Stimulated activated naive CD8-positive, alpha-beta T cell treated with anti-CD3 and anti-CD28 coated beads, Interleukin-15, Interleukin-2, amounts not matched to agents 100 ng/mL and 50 ng/mL, for 24 hours (primary cell): ENCODE data around the gene NEMP2.
A peak's percentile ranks its signal among the peaks of the same experiment; 100 is the strongest.

Source experiments
- H3K27ac Mint-ChIP-seq: one replicate; pipeline ENCODE4 v1.8.0; 2021; ENCODE audit warnings: mild to moderate bottlenecking, mixed read lengths
- H3K27me3 Mint-ChIP-seq: one replicate; pipeline ENCODE4 v1.8.0; 2021; ENCODE audit warnings: mixed read lengths
- H3K36me3 Mint-ChIP-seq: one replicate; pipeline ENCODE4 v1.8.0; 2021; ENCODE audit warnings: low read depth, mixed read lengths
- H3K4me1 Mint-ChIP-seq: one replicate; pipeline ENCODE4 v1.8.0; 2021; ENCODE audit warnings: low read depth, mixed read lengths
- H3K4me3 Mint-ChIP-seq: one replicate; pipeline ENCODE4 v1.8.0; 2021; ENCODE audit warnings: mild to moderate bottlenecking, mixed read lengths
- H3K9me3 Mint-ChIP-seq: one replicate; pipeline ENCODE4 v1.8.0; 2021; ENCODE audit warnings: mixed read lengths

Gene NEMP2

GRCh38 chr2:190569994-190570755 lies 35.7 kb upstream of the NEMP2 start:
- Mint-ChIP-seq H3K27me3 (no peaks in the 10 kb centered on the region), H3K4me1 (peaks cover 3% of the 10 kb centered on the region), H3K27ac (no peak overlapping the region), H3K4me3 (no peak overlapping the region), H3K36me3 (peaks cover 12% of the 10 kb centered on the region), H3K9me3 (peaks cover 15% of the 10 kb centered on the region)

GRCh38 chr2:190564838-190565237 lies 30.3 kb upstream of the NEMP2 start:
- Mint-ChIP-seq H3K36me3 (peaks cover 12% of the 10 kb centered on the region), H3K4me3 (no peak overlapping the region), H3K27ac (no peak overlapping the region), H3K9me3 (peaks cover 15% of the 10 kb centered on the region), H3K4me1 (peaks cover 16% of the 10 kb centered on the region), H3K27me3 (no peaks in the 10 kb centered on the region)

- no peak overlapping the region for H3K4me3 Mint-ChIP-seq
- peaks cover 15% of the 10 kb centered on the region for H3K9me3 Mint-ChIP-seq
- H3K36me3 Mint-ChIP-seq = peaks cover 12% of the 10 kb centered on the region
- H3K4me1 Mint-ChIP-seq = peaks cover 16% of the 10 kb centered on the region
- no peak overlapping the region for H3K27ac Mint-ChIP-seq
- H3K27me3 Mint-ChIP-seq = no peaks in the 10 kb centered on the region
Measured at GRCh38 chr2:190563646-190564045, 29.1 kb upstream of the NEMP2 start.

- Mint-ChIP-seq H3K9me3 (peaks cover 13% of the 10 kb centered on the region), H3K4me1 (peaks cover 16% of the 10 kb centered on the region), H3K4me3 (no peak overlapping the region), H3K36me3 (peaks cover 10% of the 10 kb centered on the region), H3K27me3 (no peaks in the 10 kb centered on the region), H3K27ac (peak overlapping the region; percentile 59)
Measured at GRCh38 chr2:190563109-190563508, 28.6 kb upstream of the NEMP2 start.

- Mint-ChIP-seq H3K9me3 (peaks cover 6% of the 10 kb centered on the region), H3K4me3 (no peak overlapping the region), H3K4me1 (peaks cover 16% of the 10 kb centered on the region), H3K27me3 (no peaks in the 10 kb centered on the region), H3K36me3 (peaks cover 4% of the 10 kb centered on the region), H3K27ac (no peak overlapping the region)
Measured at GRCh38 chr2:190562121-190562520, 27.6 kb upstream of the NEMP2 start.

- Mint-ChIP-seq H3K27me3 (no peaks in the 10 kb centered on the region), H3K4me3 (no peak overlapping the region), H3K9me3 (no peaks in the 10 kb centered on the region), H3K36me3 (no peaks in the 10 kb centered on the region), H3K27ac (no peak overlapping the region), H3K4me1 (peaks cover 16% of the 10 kb centered on the region)
Measured at GRCh38 chr2:190561094-190561493, 26.6 kb upstream of the NEMP2 start.

- Mint-ChIP-seq H3K27ac (no peak overlapping the region), H3K36me3 (peaks cover 6% of the 10 kb centered on the region), H3K9me3 (peaks cover 7% of the 10 kb centered on the region), H3K4me1 (peaks cover 9% of the 10 kb centered on the region), H3K27me3 (no peaks in the 10 kb centered on the region), H3K4me3 (no peak overlapping the region)
Measured at GRCh38 chr2:190554357-190555006, 20.0 kb upstream of the NEMP2 start.

- Mint-ChIP-seq H3K27me3 (no peaks in the 10 kb centered on the region), H3K4me3 (no peak overlapping the region), H3K27ac (no peak overlapping the region)
Measured at GRCh38 chr2:190553254-190553653, 18.7 kb upstream of the NEMP2 start.

GRCh38 chr2:190551928-190552327 lies 17.4 kb upstream of the NEMP2 start:
- Mint-ChIP-seq H3K27ac (peak overlapping the region; percentile 29), H3K27me3 (no peaks in the 10 kb centered on the region), H3K4me3 (no peak overlapping the region), H3K36me3 (peaks cover 6% of the 10 kb centered on the region), H3K4me1 (peaks cover 13% of the 10 kb centered on the region), H3K9me3 (peaks cover 7% of the 10 kb centered on the region)

More at GRCh38 chr2:190553254-190553653, 18.7 kb upstream of the NEMP2 start:
- H3K4me1 Mint-ChIP-seq = peaks cover 13% of the 10 kb centered on the region
- H3K36me3 Mint-ChIP-seq = peaks cover 6% of the 10 kb centered on the region
- H3K9me3 Mint-ChIP-seq = peaks cover 7% of the 10 kb centered on the region

- no peak overlapping the region for H3K4me3 Mint-ChIP-seq
- H3K27ac Mint-ChIP-seq = no peak overlapping the region
- peaks cover under 1% of the 10 kb centered on the region for H3K9me3 Mint-ChIP-seq
- no peaks in the 10 kb centered on the region for H3K27me3 Mint-ChIP-seq
- H3K36me3 Mint-ChIP-seq = no peaks in the 10 kb centered on the region
- peaks cover 13% of the 10 kb centered on the region for H3K4me1 Mint-ChIP-seq
Measured at GRCh38 chr2:190550137-190550536, 15.6 kb upstream of the NEMP2 start.

GRCh38 chr2:190547886-190548285 lies 13.4 kb upstream of the NEMP2 start:
- Mint-ChIP-seq H3K4me1 (peaks cover 13% of the 10 kb centered on the region), H3K9me3 (peaks cover 1% of the 10 kb centered on the region), H3K27me3 (no peaks in the 10 kb centered on the region), H3K36me3 (peaks cover under 1% of the 10 kb centered on the region), H3K4me3 (no peak overlapping the region), H3K27ac (no peak overlapping the region)

- peaks cover 12% of the 10 kb centered on the region for H3K36me3 Mint-ChIP-seq
- no peaks in the 10 kb centered on the region for H3K27me3 Mint-ChIP-seq
- no peak overlapping the region for H3K27ac Mint-ChIP-seq
- H3K4me1 Mint-ChIP-seq = peaks cover 8% of the 10 kb centered on the region
- H3K9me3 Mint-ChIP-seq = peaks cover 11% of the 10 kb centered on the region
- H3K4me3 Mint-ChIP-seq = no peak overlapping the region
Measured at GRCh38 chr2:190546734-190547133, 12.2 kb upstream of the NEMP2 start.

GRCh38 chr2:190545555-190546385 lies 11.2 kb upstream of the NEMP2 start:
- H3K4me1 Mint-ChIP-seq = peaks cover 4% of the 10 kb centered on the region
- H3K4me3 Mint-ChIP-seq = no peak overlapping the region
- no peaks in the 10 kb centered on the region for H3K27me3 Mint-ChIP-seq
- peaks cover 21% of the 10 kb centered on the region for H3K9me3 Mint-ChIP-seq
- no peak overlapping the region for H3K27ac Mint-ChIP-seq
- peaks cover 22% of the 10 kb centered on the region for H3K36me3 Mint-ChIP-seq

- no peak overlapping the region for H3K4me3 Mint-ChIP-seq
- H3K27me3 Mint-ChIP-seq = no peaks in the 10 kb centered on the region
- H3K36me3 Mint-ChIP-seq = peaks cover 28% of the 10 kb centered on the region
- peaks cover 4% of the 10 kb centered on the region for H3K4me1 Mint-ChIP-seq
- no peak overlapping the region for H3K27ac Mint-ChIP-seq
- H3K9me3 Mint-ChIP-seq = peaks cover 28% of the 10 kb centered on the region
Measured at GRCh38 chr2:190545093-190545492, 10.6 kb upstream of the NEMP2 start.

GRCh38 chr2:190540048-190540447 lies 5.5 kb upstream of the NEMP2 start:
- Mint-ChIP-seq H3K36me3 (peaks cover 69% of the 10 kb centered on the region), H3K27ac (no peak overlapping the region), H3K4me3 (no peak overlapping the region)

More at GRCh38 chr2:190540048-190540447, 5.5 kb upstream of the NEMP2 start:
- H3K4me1 Mint-ChIP-seq = peaks cover 19% of the 10 kb centered on the region
- H3K27me3 Mint-ChIP-seq = no peaks in the 10 kb centered on the region
- peaks cover 55% of the 10 kb centered on the region for H3K9me3 Mint-ChIP-seq
